ENCODE data around the gene KDSR. TPM values are rescaled to one million over a fixed set of nuclear protein-coding genes. Genes with fewer than 3 reads are reported as not detected.

The KDSR gene
- polyA plus RNA-seq, 3 donors = 9.6 to 38.5 (median 29.9) TPM

DNA sequence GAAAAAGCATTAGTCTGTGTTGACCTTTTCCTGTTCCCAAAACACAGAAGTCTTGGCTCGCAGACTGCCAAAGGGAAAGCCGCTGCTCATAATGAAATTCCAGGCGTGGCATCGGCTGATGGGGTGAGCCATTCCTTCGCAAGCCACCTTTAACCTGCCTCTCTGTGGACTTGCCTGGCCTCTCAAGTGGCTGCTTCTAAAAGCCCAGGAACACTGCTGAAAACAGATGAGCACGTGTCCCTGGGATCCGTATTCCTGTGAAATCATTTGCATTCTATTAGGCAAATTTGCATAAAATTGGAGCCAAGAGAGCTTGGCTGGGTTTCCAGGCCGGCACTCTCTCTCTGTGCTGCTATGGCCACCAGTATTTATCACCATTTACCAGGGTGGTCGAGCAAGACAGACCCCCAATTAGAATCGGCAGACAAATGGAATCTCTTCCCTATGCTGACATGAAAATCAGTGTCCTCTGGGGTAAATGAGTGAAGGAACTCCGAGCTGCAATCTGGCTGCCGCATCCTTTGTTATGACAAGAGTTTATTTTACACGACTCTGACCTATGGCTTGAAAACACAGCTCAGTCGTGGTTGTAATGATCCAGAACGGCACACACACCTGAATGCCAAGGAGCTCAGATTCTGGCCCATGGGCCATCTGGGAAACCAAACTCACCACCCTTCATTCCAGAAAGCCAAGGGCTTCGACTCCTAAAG lies 69.2 kb downstream of the KDSR start:
- peaks cover 23 to 32% of the 10 kb centered on the region in 2 donors for H3K4me1 ChIP-seq (ENCODE audit: control insufficient read depth in 1 of 2, insufficient read depth in 2 of 2, low read length in 2 of 2)
- H3K9me3 Mint-ChIP-seq = no peaks in the 10 kb centered on the region
- H2AFZ ChIP-seq (ENCODE audit: insufficient read depth, low read depth, low read length, poor library complexity, severe bottlenecking) = no peak overlapping the region
- peaks cover 12 to 20% of the 10 kb centered on the region in 2 donors for H3K36me3 Mint-ChIP-seq
- intact Hi-C loops (cut with micrococcal nuclease) = loop anchor here in 1 of 2 donors (10.0 kb wide), 1 partner anchor 53 kb away; no protein-coding TSS in a partner anchor
- H3K27ac ChIP-seq (ENCODE audit: low read depth in 1 of 2, low read length in 2 of 2) = no peak overlapping the region
- H4K20me1 ChIP-seq (ENCODE audit: insufficient read depth, low read length) = no peaks in the 10 kb centered on the region
- H3K4me2 ChIP-seq (replicated peaks; ENCODE audit: extremely low read depth, low read length, poor library complexity, severe bottlenecking) = no peak overlapping the region
- H3K27ac Mint-ChIP-seq = peak overlapping the region in 1 of 7 donors; percentile 12
- no peak overlapping the region for H3K4me3 ChIP-seq (replicated peaks in 1 of 3; ENCODE audit: low read depth in 2 of 3, low read length in 3 of 3)
- no peak overlapping the region for H3K9ac ChIP-seq (ENCODE audit: insufficient read depth, low read length, poor library complexity, severe bottlenecking)
- H3K4me1 Mint-ChIP-seq = peaks cover 39% of the 10 kb centered on the region
- TF ChIP-seq, protein P1, sequence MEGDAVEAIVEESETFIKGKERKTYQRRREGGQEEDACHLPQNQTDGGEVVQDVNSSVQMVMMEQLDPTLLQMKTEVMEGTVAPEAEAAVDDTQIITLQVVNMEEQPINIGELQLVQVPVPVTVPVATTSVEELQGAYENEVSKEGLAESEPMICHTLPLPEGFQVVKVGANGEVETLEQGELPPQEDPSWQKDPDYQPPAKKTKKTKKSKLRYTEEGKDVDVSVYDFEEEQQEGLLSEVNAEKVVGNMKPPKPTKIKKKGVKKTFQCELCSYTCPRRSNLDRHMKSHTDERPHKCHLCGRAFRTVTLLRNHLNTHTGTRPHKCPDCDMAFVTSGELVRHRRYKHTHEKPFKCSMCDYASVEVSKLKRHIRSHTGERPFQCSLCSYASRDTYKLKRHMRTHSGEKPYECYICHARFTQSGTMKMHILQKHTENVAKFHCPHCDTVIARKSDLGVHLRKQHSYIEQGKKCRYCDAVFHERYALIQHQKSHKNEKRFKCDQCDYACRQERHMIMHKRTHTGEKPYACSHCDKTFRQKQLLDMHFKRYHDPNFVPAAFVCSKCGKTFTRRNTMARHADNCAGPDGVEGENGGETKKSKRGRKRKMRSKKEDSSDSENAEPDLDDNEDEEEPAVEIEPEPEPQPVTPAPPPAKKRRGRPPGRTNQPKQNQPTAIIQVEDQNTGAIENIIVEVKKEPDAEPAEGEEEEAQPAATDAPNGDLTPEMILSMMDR (IDR thresholded peaks at IDR 0.05) = no peak
- 94% methylated on average over 14 of the region's 16 CpGs for WGBS (ENCODE audit: insufficient coverage)
- H3K27me3 Mint-ChIP-seq (ENCODE audit: low read depth in 3 of 3) = peaks cover 0 to 1% (median 0%) of the 10 kb centered on the region in 3 donors
- H3K9me3 ChIP-seq (replicated peaks in 1 of 2; ENCODE audit: control insufficient read depth in 1 of 2, insufficient read depth in 1 of 2, low read length in 2 of 2) = no peaks in the 10 kb centered on the region
- DNase-seq = no peak
- H3K79me2 ChIP-seq (ENCODE audit: insufficient read depth, low read length) = peaks cover 57% of the 10 kb centered on the region
- H3K4me3 Mint-ChIP-seq = no peak overlapping the region
- no peaks in the 10 kb centered on the region for H3K36me3 ChIP-seq (replicated peaks in 1 of 2; ENCODE audit: control insufficient read depth in 1 of 2, insufficient read depth in 2 of 2, low read length in 2 of 2)
- H3K27me3 ChIP-seq (ENCODE audit: control insufficient read depth in 2 of 2, insufficient read depth in 2 of 2, low read length in 2 of 2) = no peaks in the 10 kb centered on the region

DNA sequence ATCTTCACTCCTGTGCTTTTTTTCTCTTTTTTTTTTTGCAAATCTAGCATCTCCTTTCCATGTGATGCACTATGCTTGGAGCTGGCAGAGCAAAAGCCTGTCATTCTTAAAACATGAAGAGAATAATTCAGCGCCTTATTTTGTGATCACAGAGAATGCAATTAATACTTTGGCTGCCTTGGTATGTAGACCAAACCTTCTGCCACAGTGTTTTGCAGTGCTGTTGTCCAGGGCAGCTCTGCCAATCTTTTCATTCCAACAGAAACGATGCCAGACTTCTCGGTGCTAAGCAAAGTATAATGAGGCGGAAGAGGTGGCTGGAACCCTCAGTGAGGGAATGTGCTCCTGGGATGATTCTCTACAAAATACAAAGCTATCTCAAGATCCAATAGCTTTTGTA lies 73.1 kb downstream of the KDSR start:
- TF ChIP-seq, protein P1 (IDR thresholded peaks at IDR 0.05) = no peak
- intact Hi-C loops (cut with micrococcal nuclease) = loop anchor here in 1 of 2 donors (10.0 kb wide), 1 partner anchor 49 kb away; no protein-coding TSS in a partner anchor
- Mint-ChIP-seq H3K36me3 (peaks cover 9 to 12% of the 10 kb centered on the region in 2 donors), H3K27me3 (ENCODE audit: low read depth in 3 of 3) (peaks cover 0 to 1% (median 0%) of the 10 kb centered on the region in 3 donors), H3K4me1 (peaks cover 33% of the 10 kb centered on the region), H3K4me3 (no peak overlapping the region), H3K9me3 (no peaks in the 10 kb centered on the region), H3K27ac (peak overlapping the region in 1 of 7 donors; percentile 12)
- no peak overlapping the region for H3K27ac ChIP-seq (ENCODE audit: low read depth in 1 of 2, low read length in 2 of 2)
- H3K79me2 ChIP-seq (ENCODE audit: insufficient read depth, low read length) = peaks cover 40% of the 10 kb centered on the region
- no peak overlapping the region for H2AFZ ChIP-seq (ENCODE audit: insufficient read depth, low read depth, low read length, poor library complexity, severe bottlenecking)
- H3K4me1 ChIP-seq (ENCODE audit: control insufficient read depth in 1 of 2, insufficient read depth in 2 of 2, low read length in 2 of 2) = peaks cover 14 to 19% of the 10 kb centered on the region in 2 donors
- H3K27me3 ChIP-seq (ENCODE audit: control insufficient read depth in 2 of 2, insufficient read depth in 2 of 2, low read length in 2 of 2) = no peaks in the 10 kb centered on the region
- 100% methylated on average over 1 of the region's 4 CpGs for WGBS (ENCODE audit: insufficient coverage)
- H3K36me3 ChIP-seq (replicated peaks in 1 of 2; ENCODE audit: control insufficient read depth in 1 of 2, insufficient read depth in 2 of 2, low read length in 2 of 2) = no peaks in the 10 kb centered on the region
- no peak for DNase-seq
- H3K4me3 ChIP-seq (replicated peaks in 1 of 3; ENCODE audit: low read depth in 2 of 3, low read length in 3 of 3) = no peak overlapping the region
- no peak overlapping the region for H3K9ac ChIP-seq (ENCODE audit: insufficient read depth, low read length, poor library complexity, severe bottlenecking)
- no peaks in the 10 kb centered on the region for H3K9me3 ChIP-seq (replicated peaks in 1 of 2; ENCODE audit: control insufficient read depth in 1 of 2, insufficient read depth in 1 of 2, low read length in 2 of 2)
- no peaks in the 10 kb centered on the region for H4K20me1 ChIP-seq (ENCODE audit: insufficient read depth, low read length)
- no peak overlapping the region for H3K4me2 ChIP-seq (replicated peaks; ENCODE audit: extremely low read depth, low read length, poor library complexity, severe bottlenecking)

Data from CD14-positive monocyte (primary cell).